ENCODE data around the gene MECP2.

MECP2 gene

GRCh38 chrX:153974003-153974725 is 123.4 kb downstream of the MECP2 start:
- DNase-seq (ENCODE audit: low read depth, low spot score), result no peak
- Histone ChIP-seq H3K4me3 (peak overlapping the region; percentile 80; the same call in 1 of the 2 replicates), H3K36me3 (ENCODE audit: insufficient read depth, low read length) (0 out of 2 replicates have a peak, but pooled peaks cover 3% of the 10 kb centered on the region), H3K9ac (ENCODE audit: insufficient read length) (peak overlapping the region; percentile 100), H3K9me3 (ENCODE audit: low read depth, low read length) (no peaks in the 10 kb centered on the region), H3K27ac (peak overlapping the region; percentile 100; the same call in 1 of the 2 replicates)
- no peak for TF ChIP-seq POLR2AphosphoS5 (IDR thresholded peaks at IDR 0.05; ENCODE audit: borderline replicate concordance, low read depth, low read length)
- no peak for TF ChIP-seq FOXP2 (optimal IDR thresholded peaks at IDR 0.05; ENCODE audit: control extremely low read depth, extremely low read length, insufficient read depth)
- TF ChIP-seq EZH2 (IDR thresholded peaks at IDR 0.05), result no peak

DNA sequence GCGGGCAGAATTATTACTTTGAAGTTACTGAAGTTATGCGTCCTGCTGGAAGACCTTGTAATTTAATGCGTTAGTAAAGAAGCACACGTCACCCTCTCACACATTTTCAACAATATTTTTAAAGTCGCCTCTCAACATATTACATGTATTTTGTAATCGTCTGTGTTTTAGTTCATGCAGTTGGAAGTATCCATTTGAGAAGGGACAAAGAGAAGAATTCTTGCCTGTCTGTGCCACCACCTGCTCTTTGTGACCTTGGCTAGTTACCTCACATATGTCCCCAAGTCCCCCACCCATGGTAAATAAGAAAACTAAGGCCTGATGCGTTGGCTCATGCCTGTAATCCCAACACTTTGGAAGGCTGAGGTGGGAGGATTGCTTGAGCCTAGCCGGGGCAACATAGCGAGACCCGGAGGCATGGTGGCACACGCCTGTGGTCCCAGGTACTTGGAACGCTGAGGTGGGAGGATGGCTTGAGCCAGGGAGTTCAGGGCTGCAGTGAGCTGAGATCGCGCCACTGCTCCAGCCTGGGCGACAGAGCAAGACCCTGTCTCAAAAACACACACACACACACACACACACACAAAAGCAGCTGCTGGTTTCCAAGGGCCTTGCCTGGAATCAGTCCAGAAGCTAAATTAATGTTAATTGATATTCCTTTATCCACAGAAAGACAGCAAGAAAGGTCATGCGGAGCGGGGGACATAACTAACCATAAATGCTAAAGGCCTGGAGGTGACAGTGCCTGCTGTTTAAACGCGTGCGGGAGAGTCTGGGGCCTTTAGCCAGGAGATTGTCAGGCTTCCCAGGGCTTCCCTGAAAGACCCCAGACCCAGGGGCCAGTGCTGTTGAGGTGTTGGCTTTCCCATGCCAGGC is 124.2 kb downstream of the MECP2 start:
- TF ChIP-seq FOXP2 (optimal IDR thresholded peaks at IDR 0.05; ENCODE audit: control extremely low read depth, extremely low read length, insufficient read depth) (no peak), POLR2AphosphoS5 (IDR thresholded peaks at IDR 0.05; ENCODE audit: borderline replicate concordance, low read depth, low read length) (0 out of 2 replicates have a peak, but pooled peaks have one; percentile 6)
- no peak for DNase-seq (ENCODE audit: low read depth, low spot score)
- H3K9me3 ChIP-seq (ENCODE audit: low read depth, low read length), result no peaks in the 10 kb centered on the region
- H3K27ac ChIP-seq, result peak overlapping the region; percentile 100
- H3K36me3 ChIP-seq (ENCODE audit: insufficient read depth, low read length), result peaks cover 7% of the 10 kb centered on the region; the same call in 1 of the 2 replicates
- H3K4me3 ChIP-seq, result peak overlapping the region; percentile 80
- H3K9ac ChIP-seq (ENCODE audit: insufficient read length), result peak overlapping the region; percentile 100

DNA sequence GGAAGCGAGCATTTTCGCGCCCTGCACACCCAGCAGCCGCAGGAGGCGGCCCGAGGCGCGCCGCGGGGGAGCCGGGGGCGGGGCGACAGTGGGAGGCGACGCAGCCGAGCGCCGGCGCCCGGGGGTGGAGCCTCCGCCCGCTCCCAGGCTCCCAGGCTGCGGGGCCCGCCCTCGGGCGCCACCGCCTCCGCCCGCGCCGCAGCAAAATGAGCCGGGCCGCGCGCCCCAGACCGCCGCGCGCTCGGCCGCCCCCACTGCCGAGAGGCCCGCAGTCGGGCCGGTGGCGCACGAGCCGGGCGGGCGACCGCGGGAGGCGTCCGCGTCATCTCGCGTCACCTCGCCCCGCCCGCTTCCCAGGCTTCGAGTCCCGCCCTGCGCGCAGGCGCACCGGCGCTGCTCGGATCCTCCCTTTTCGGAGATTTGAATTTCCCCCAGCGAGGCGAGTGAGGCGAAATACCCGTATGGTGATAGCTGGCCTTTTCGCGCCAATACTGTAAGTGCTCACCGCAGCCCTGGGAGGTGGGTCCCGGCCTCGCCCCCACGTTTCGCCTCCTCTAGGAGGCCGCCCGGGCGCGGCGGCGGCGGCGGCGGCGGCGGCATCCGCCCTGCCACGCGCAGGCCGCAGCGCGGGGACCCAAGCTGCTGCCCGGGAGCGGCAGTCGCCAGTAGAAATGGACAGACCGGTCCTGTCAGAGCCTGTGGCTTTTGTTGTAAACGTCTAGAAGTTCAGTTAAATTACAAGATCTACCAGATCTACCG is 125.0 kb downstream of the MECP2 start, which contains the start of gene TMEM187:
Gene TMEM187 (plus strand): TSS at position 387 of the 759 bp plus-strand sequence. CDS start 9,309 bp downstream, outside the sequence.
- H3K27ac ChIP-seq, result peak within 1 kb of the TSS; percentile 100
- DNase-seq (ENCODE audit: low read depth, low spot score), result peak; percentile 75

More for the DNA sequence above, 125.0 kb downstream of the MECP2 start, which contains the start of gene TMEM187:
- Histone ChIP-seq H3K9ac (ENCODE audit: insufficient read length) (peak within 1 kb of the TSS; percentile 100), H3K9me3 (ENCODE audit: low read depth, low read length) (no peaks in the 10 kb centered on the region), H3K36me3 (ENCODE audit: insufficient read depth, low read length) (peaks cover 10% of the 10 kb centered on the region; the same call in 1 of the 2 replicates), H3K4me3 (peak within 1 kb of the TSS; percentile 93)
- TF ChIP-seq EZH2 (IDR thresholded peaks at IDR 0.05) (no peak), FOXP2 (optimal IDR thresholded peaks at IDR 0.05; ENCODE audit: control extremely low read depth, extremely low read length, insufficient read depth) (no peak), POLR2AphosphoS5 (IDR thresholded peaks at IDR 0.05; ENCODE audit: borderline replicate concordance, low read depth, low read length) (no peak; the same call in 1 of the 2 replicates)

All from SK-N-MC (cell line).